AG10803 (cell line): ENCODE data around the gene HOXD11.

ENCODE experiments used
- DNase-seq: peaks from one replicate; pipeline ENCODE4 v3.0.0; 2010; ENCODE audit warnings: low read depth
- H3K4me3 ChIP-seq: 2 replicates; pipeline ENCODE4 v1.5.1; 2011; ENCODE audit warnings: mild to moderate bottlenecking, low read length, control low read depth
- CTCF ChIP-seq: conservative IDR thresholded peaks from 2 replicates; pipeline ENCODE4 v1.5.1; 2011; ENCODE audit warnings: mild to moderate bottlenecking, low read length, control low read depth, inconsistent platforms

HOXD11 gene

DNA sequence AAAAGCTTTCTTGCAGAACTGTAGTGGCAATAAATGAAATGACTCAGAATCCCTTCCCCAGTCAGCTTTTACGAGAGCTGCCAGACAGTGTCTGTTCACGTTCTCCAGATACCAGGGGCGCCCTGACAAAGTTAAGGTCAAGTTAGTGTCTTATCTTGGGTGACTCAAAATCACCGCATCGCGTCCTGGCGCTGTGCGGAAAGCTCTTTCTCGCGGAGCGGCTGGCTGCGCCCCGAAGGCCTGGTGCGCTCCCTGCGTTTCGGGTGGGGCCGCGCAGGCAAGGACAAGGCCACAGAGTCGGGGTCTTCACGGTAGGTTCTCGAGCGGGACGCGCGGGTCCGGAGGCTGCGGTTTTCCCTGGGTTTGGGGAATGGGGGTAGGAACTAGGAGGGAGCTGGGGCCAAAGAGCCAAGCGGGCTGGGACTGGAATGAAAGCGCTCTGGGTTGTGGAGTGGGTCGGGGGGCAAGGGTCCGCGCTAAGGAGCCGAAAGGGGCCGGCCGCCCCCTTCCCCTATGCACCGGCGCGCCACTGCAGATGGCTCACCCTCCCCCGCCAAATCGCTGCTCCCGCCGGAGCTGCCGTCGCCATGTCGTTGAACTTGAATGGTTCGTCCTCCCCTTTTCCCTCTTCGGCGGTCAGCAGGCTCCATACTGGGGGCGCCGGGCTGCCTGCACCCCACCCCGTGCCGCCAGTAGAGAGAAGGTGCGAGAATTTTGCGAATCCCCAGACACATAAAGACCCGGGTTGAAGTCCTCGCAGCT is 2.6 kb upstream of the HOXD11 start:
- no peak for TF ChIP-seq CTCF
- peak; percentile 45 for DNase-seq
- H3K4me3 ChIP-seq: peak overlapping the region; percentile 22

GRCh38 chr2:176105078-176105729 is 1.9 kb upstream of the HOXD11 start:
- no peak for DNase-seq
- H3K4me3 ChIP-seq: no peak overlapping the region; the same call in 1 of the 2 replicates
- TF ChIP-seq CTCF: no peak

- no peak overlapping the region for H3K4me3 ChIP-seq
- TF ChIP-seq CTCF: no peak
These were observed 1.1 kb upstream of the HOXD11 start for GRCh38 chr2:176105730-176106580.

GRCh38 chr2:176107731-176108181 is 676 bp downstream of the HOXD11 start:
- TF ChIP-seq CTCF: no peak

More at GRCh38 chr2:176105730-176106580, 1.1 kb upstream of the HOXD11 start:
- no peak for DNase-seq

GRCh38 chr2:176109192-176109901 is 2.3 kb downstream of the HOXD11 start:
- no peak for DNase-seq
- no peak overlapping the region for H3K4me3 ChIP-seq
- TF ChIP-seq CTCF: no peak

More at GRCh38 chr2:176107731-176108181, 676 bp downstream of the HOXD11 start:
- H3K4me3 ChIP-seq: no peak overlapping the region
- no peak for DNase-seq

DNA sequence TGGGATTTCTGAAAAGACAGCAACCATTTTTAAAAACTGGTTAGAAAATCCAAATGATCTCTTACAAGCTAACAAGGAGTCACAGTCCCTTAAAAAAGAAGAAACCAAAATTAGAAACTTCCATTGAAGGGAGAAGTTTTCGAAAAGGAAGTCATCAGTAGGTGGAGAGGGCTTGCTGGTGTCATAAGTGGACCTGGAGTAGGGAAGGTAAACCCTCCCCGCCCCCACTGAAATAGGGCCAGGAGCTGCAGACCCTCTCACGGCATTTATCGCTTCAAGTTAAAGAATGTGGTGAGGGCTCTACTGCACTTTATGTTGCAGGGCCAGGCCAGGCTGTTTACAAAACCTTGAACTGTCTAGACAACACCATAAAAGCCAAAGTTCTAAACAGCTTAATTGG is 2.9 kb downstream of the HOXD11 start:
- TF ChIP-seq CTCF: no peak
- H3K4me3 ChIP-seq: no peak overlapping the region
- DNase-seq: no peak
